Spleen (tissue), 11 donors: Measurements from ENCODE around the gene HMGB1. TPM values are rescaled to one million over a fixed set of nuclear protein-coding genes. Genes with fewer than 3 reads are reported as not detected.

ENCODE experiments used
- DNase-seq: peaks from one replicate; pipeline ENCODE4 v3.0.0-alpha.2; 2020
- H3K27ac ChIP-seq, 8 donors: fragments of 200-600 bp; sonication (generic) in 7 of 8; 1 replicate in 4 of 8; 2 replicates in 4 of 8; pipeline versions ENCODE4 v1.5.0 to v1.8.0; 2016 to 2021; ENCODE audit warnings: inconsistent platforms in 4 of 8, mild to moderate bottlenecking in 4 of 8, moderate library complexity in 1 of 8
- H3K27me3 ChIP-seq, 7 donors: fragments of 200-600 bp; sonication (generic) in 6 of 7; replicated peaks in 1 of 7; 1 replicate in 4 of 7; 2 replicates in 3 of 7; pipeline versions ENCODE4 v1.5.0 to v1.8.0; 2016 to 2021; ENCODE audit warnings: inconsistent platforms in 3 of 7, mild to moderate bottlenecking in 1 of 7
- H3K36me3 ChIP-seq, 6 donors: fragments of 200-600 bp; sonication (generic) in 5 of 6; 1 replicate in 4 of 6; 2 replicates in 2 of 6; pipeline versions ENCODE4 v1.5.0 to v1.8.0; 2016 to 2021; ENCODE audit warnings: inconsistent platforms in 2 of 6
- H3K4me1 ChIP-seq, 6 donors: fragments of 200-600 bp; sonication (generic) in 5 of 6; 1 replicate in 3 of 6; 2 replicates in 3 of 6; pipeline versions ENCODE4 v1.5.0 to v1.8.0; 2016 to 2021; ENCODE audit warnings: inconsistent platforms in 3 of 6
- H3K4me3 ChIP-seq, 8 donors: fragments of 200-600 bp; sonication (generic) in 7 of 8; 1 replicate in 4 of 8; 2 replicates in 4 of 8; pipeline versions ENCODE4 v1.5.0 to v1.8.0; 2016 to 2021; ENCODE audit warnings: inconsistent platforms in 4 of 8, mild to moderate bottlenecking in 4 of 8, moderate library complexity in 2 of 8
- H3K9me3 ChIP-seq, 8 donors: fragments of 200-600 bp; sonication (generic) in 7 of 8; 1 replicate in 4 of 8; 2 replicates in 4 of 8; pipeline versions ENCODE4 v1.5.0 to v1.8.0; 2016 to 2021; ENCODE audit warnings: inconsistent platforms in 4 of 8
- POLR2A ChIP-seq, 3 donors: fragments of 450-650 bp; IDR thresholded peaks; one replicate each; pipeline ENCODE4 v1.5.1; 2017; ENCODE audit warnings: antibody characterized with exemption in 3 of 3, mild to moderate bottlenecking in 1 of 3
- POLR2AphosphoS5 ChIP-seq, 3 donors: sonication (generic); formaldehyde crosslinking; IDR thresholded peaks; one replicate each; pipeline ENCODE4 v1.5.1; 2017; ENCODE audit warnings: antibody characterized with exemption in 3 of 3
- WGBS, 5 donors: extraction: QIAGEN DNeasy Blood & Tissue Kit in 3 of 5; methylation state at CpG; one replicate each; pipeline versions ENCODE4 v1.1.5 to v1.1.7; 2013 to 2018; 5-methylcytosine and 5-hydroxymethylcytosine counted together
- intact Hi-C: fragments of 100-400 bp; cut with DNase I; formaldehyde crosslinking; loops from one replicate; pipeline ENCODE4 v1.15.0; 2023; ENCODE audit warnings: low total_unique reads
- polyA plus RNA-seq, 3 donors: library from polyadenylated mRNA; stranded (reverse); fragments of 200-250 nt; gene quantifications; one replicate each; pipeline ENCODE4 v1.2.1, GENCODE V29; 2013
- total RNA-seq, 7 donors: library from RNA; depleted of rRNA in 3 of 7; stranded (reverse); fragments of >200 nt in 3 of 7; fragmentation: NEBNext Ultra II Directional in 4 of 7; extraction: Animal tissue kit (Norgen Biotek cat#: 25700) in 4 of 7; gene quantifications; one replicate each; pipeline versions ENCODE4 v1.1.0 to v1.2.1, GENCODE V29; 2016 to 2021
- TF ChIP-seq, protein P1 (sequence below), 11 experiments: fragments of 200-600 bp in 7 of 11; fragments of 450-650 bp in 4 of 11; sonication (generic) in 4 of 11; IDR thresholded peaks in 8 of 11; conservative IDR thresholded peaks in 3 of 11; 1 replicate in 7 of 11; 2 replicates in 4 of 11; pipeline versions ENCODE4 v1.4.0 to v1.8.0; 2016 to 2021; ENCODE audit warnings: antibody characterized with exemption in 11 of 11, inconsistent platforms in 4 of 11, mild to moderate bottlenecking in 1 of 11
- donor health status: healthy with polysubstance abuse.
- donor health status: DM: no; HTN: no; CAD: no; lungs with moderate emphysema.
- donor health status: DM: no; HTN: no; CAD: no.
- donor health status: Bipolar disorder and iron deficiency.
- donor health status: healthy.
- donor health status: DM: no; HTN: no; CAD: no.
- donor health status: DM: yes; HTN: yes; CAD: no.

HMGB1 gene
- total and polyA plus RNA-seq, 10 donors = 221 to 528 (median 308) TPM

DNA sequence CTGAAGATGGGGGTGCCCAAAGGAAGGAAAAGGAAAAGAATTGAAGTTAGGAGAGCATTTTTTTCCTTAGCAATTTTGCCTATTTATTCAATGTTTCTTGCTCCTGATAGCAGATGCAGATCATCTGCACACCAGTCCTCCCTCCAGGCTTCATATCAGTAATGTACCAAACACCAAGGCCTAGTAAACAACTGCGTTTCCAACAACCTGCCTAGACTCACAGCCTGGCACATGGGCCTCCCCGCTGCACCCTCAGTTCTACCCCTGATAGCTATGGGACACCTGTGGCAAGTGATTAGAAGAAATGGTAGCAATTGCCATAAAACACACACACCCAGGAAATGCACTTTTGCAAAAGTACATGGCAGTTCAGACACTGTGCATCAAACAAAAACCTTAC, 30.4 kb upstream of the HMGB1 start:
- 90 to 97% (median 95%) methylated on average over 2 of the region's 2 CpGs for WGBS, 5 donors
- DNase-seq = no peak
- no peak overlapping the region for H3K4me3 ChIP-seq
- no peaks in the 10 kb centered on the region for H3K4me1 ChIP-seq
- no peak for TF ChIP-seq POLR2A (IDR thresholded peaks at IDR 0.05)
- no peak for TF ChIP-seq POLR2AphosphoS5 (IDR thresholded peaks at IDR 0.05)
- intact Hi-C loops = no loop called here
- H3K27ac ChIP-seq = no peak overlapping the region
- no peaks in the 10 kb centered on the region for H3K36me3 ChIP-seq
- H3K9me3 ChIP-seq = no peaks in the 10 kb centered on the region
- H3K27me3 ChIP-seq = no peaks in the 10 kb centered on the region

DNA sequence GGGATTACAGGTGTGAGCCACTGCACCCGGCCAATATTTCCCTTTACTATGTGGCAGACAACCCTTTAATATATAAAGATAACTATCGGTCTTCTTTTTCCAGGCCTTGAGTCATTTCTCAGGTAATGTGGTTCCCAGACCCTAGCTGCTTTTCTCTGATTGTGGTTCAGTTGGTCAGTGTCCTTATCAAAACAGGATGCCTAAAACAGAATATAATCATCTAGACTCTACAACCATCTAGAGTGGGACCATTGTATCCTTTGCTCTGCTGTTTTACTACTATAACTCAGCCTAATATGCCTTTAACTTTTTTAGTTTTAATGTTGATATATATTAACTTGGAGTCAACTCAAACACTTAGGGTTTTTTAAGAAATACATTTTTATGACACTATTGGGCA, 30.0 kb upstream of the HMGB1 start:
- no peak overlapping the region for H3K4me3 ChIP-seq
- intact Hi-C loops = no loop called here
- no peak for TF ChIP-seq POLR2AphosphoS5 (IDR thresholded peaks at IDR 0.05)
- TF ChIP-seq, protein P1, sequence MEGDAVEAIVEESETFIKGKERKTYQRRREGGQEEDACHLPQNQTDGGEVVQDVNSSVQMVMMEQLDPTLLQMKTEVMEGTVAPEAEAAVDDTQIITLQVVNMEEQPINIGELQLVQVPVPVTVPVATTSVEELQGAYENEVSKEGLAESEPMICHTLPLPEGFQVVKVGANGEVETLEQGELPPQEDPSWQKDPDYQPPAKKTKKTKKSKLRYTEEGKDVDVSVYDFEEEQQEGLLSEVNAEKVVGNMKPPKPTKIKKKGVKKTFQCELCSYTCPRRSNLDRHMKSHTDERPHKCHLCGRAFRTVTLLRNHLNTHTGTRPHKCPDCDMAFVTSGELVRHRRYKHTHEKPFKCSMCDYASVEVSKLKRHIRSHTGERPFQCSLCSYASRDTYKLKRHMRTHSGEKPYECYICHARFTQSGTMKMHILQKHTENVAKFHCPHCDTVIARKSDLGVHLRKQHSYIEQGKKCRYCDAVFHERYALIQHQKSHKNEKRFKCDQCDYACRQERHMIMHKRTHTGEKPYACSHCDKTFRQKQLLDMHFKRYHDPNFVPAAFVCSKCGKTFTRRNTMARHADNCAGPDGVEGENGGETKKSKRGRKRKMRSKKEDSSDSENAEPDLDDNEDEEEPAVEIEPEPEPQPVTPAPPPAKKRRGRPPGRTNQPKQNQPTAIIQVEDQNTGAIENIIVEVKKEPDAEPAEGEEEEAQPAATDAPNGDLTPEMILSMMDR (IDR thresholded peaks at IDR 0.05 in 8 of 11, conservative IDR thresholded peaks at IDR 0.05 in 3 of 11) = no peak
- no peak for TF ChIP-seq POLR2A (IDR thresholded peaks at IDR 0.05)
- H3K4me1 ChIP-seq = no peaks in the 10 kb centered on the region
- H3K36me3 ChIP-seq = no peaks in the 10 kb centered on the region
- DNase-seq = no peak
- no peaks in the 10 kb centered on the region for H3K9me3 ChIP-seq
- no peaks in the 10 kb centered on the region for H3K27me3 ChIP-seq
- 45 to 96% (median 78%) methylated on average over 2 of the region's 2 CpGs for WGBS, 5 donors
- no peak overlapping the region for H3K27ac ChIP-seq

DNA sequence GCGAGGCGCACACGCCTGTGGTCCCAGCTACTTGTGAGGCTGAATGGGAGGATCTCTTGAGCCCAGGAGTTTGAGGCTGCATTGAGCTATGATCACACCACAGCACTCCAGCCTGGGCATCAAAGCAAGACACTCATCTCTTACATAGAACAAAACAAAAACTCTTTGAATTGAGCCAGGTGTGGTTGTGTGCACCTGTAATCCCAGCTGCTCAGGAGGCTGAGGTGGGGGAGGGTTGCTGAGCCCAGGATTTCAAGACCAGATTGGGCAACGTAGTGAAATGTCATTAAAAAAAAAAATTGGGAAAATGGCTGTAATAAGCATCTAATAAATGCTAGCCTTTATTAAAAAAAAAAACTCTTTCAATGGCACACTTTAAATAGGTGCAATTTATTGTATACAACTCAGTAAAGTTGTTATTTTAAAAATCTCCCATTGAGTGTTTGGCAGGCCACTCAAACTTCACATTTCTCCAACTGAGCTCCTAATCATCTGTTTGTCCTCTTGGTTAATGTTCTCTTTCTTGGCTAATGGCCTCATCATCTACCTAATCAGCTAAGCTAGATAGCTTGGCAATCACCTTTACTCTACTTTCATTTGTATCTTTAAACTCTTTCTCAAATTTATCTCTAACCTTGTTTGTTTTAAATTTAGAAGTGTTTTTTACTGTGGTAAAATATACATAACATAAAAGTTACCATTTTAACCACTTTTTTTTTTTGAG, 28.1 kb upstream of the HMGB1 start:
- 79 to 94% (median 89%) methylated on average over 4 of the region's 4 CpGs for WGBS, 5 donors
- TF ChIP-seq POLR2A (IDR thresholded peaks at IDR 0.05) (no peak), POLR2AphosphoS5 (IDR thresholded peaks at IDR 0.05) (no peak)
- no peak overlapping the region for H3K27ac ChIP-seq
- H3K4me1 ChIP-seq = no peaks in the 10 kb centered on the region
- DNase-seq = no peak
- no peaks in the 10 kb centered on the region for H3K27me3 ChIP-seq
- no peaks in the 10 kb centered on the region for H3K9me3 ChIP-seq
- intact Hi-C loops = no loop called here
- no peaks in the 10 kb centered on the region for H3K36me3 ChIP-seq
- H3K4me3 ChIP-seq = no peak overlapping the region

DNA sequence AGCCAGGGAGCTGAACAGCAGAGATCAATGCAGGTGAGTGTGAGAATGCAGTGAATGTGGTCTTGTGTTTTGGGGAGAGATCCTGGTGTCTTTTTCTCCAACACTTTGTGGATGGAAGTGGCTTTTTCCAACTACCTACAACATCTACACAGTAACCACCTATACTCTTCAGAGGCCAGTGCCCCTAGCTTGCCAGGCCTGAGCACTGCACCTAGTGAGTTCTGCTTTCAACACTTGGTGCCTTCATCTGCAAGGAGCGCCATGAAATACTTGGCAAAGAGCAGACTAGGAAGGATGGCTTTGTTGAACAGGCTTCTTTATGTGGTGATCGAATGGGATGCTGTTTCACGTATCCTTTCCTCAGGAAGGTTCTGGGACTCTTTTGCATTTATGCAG, 21.3 kb upstream of the HMGB1 start:
- H3K9me3 ChIP-seq = no peaks in the 10 kb centered on the region
- intact Hi-C loops = no loop called here
- no peaks in the 10 kb centered on the region for H3K27me3 ChIP-seq
- DNase-seq = no peak
- H3K4me1 ChIP-seq = no peaks in the 10 kb centered on the region
- H3K36me3 ChIP-seq = no peaks in the 10 kb centered on the region
- H3K4me3 ChIP-seq = no peak overlapping the region
- TF ChIP-seq POLR2AphosphoS5 (IDR thresholded peaks at IDR 0.05) = no peak
- TF ChIP-seq, protein P1 (IDR thresholded peaks at IDR 0.05 in 8 of 11, conservative IDR thresholded peaks at IDR 0.05 in 3 of 11) = no peak
- no peak for TF ChIP-seq POLR2A (IDR thresholded peaks at IDR 0.05)
- 92 to 96% (median 94%) methylated on average over 3 of the region's 3 CpGs for WGBS, 5 donors
- no peak overlapping the region for H3K27ac ChIP-seq

DNA sequence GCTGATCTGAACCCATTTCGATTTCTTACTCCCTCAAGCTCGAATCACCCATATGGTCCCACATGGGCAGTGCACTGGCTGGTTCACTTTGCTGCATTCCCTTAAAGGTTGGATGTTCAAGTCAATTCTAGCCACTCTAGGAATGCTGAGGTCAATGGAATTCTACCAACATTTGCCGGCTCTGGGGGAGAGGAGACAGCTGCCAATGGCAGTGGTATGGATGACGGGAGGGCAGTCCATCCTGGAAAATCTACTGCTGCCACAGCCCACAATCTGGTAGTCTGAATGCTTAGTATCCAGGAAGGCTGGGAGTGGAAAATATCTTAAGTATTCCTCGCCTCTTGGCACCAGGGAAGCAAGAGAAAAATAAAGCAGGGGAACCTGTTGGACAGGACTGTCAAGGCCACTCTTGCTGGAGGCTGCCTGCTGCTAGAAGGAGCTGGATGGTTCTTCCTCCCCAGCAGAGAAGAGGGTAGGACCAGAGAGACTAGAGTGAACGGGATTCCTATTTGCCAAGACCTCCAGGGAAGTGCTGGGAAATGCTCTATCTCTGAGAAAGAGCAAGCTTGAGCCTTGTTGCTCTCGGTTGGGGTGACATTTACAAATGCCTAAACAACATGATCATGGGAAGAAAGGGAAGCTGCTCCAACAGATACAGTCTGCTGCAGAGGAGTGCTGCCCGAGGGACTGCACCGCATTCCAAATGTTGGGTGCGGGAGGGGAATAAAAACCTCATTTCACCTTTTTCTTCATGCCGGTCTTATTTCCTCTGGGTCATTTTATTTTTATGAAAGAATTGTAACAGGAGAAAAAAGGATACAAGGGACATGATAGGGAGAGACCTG, 20.7 kb upstream of the HMGB1 start:
- WGBS, 5 donors = 83 to 93% (median 89%) methylated on average over 11 of the region's 11 CpGs
- H3K27ac ChIP-seq = no peak overlapping the region

More for the DNA sequence above, 20.7 kb upstream of the HMGB1 start:
- Histone ChIP-seq H3K27me3 (no peaks in the 10 kb centered on the region), H3K9me3 (no peaks in the 10 kb centered on the region), H3K4me3 (no peak overlapping the region), H3K36me3 (no peaks in the 10 kb centered on the region), H3K4me1 (no peaks in the 10 kb centered on the region)
- DNase-seq = no peak
- intact Hi-C loops = no loop called here
- TF ChIP-seq, protein P1 (IDR thresholded peaks at IDR 0.05 in 8 of 11, conservative IDR thresholded peaks at IDR 0.05 in 3 of 11) = no peak
- no peak for TF ChIP-seq POLR2AphosphoS5 (IDR thresholded peaks at IDR 0.05)
